Activated T-helper 1 cell treated with anti-CD3 and anti-CD28 coated beads, Interleukin-12 subunit alpha, Interleukin-12 subunit beta, Interleukin-2, Interleukin-4 antibody, amounts not matched to agents 30 ng/mL and 10 ng/mL and 1 ng/mL, durations not matched to agents 14 hours and 24 hours and 36 hours (primary cell): ENCODE measurements around the gene CCDC47. TPM values are rescaled to one million over a fixed set of nuclear protein-coding genes. Genes with fewer than 3 reads are reported as not detected.
"Not testable (repeated sequence)": the region's sequence is repeated elsewhere in the genome, so short reads cannot be mapped to it uniquely, and the experiment has no call there.

Experiments used
- DNase-seq: peaks from one replicate; pipeline ENCODE4 v3.0.0; 2021; ENCODE audit warnings: low spot score
- H3K27ac Mint-ChIP-seq: one replicate; pipeline ENCODE4 v1.8.0; 2021; ENCODE audit warnings: mild to moderate bottlenecking, mixed read lengths
- H3K27me3 Mint-ChIP-seq: one replicate; pipeline ENCODE4 v1.8.0; 2022; ENCODE audit warnings: mild to moderate bottlenecking, moderate library complexity, mixed read lengths; ENCODE audit not compliant: insufficient read depth
- H3K36me3 Mint-ChIP-seq: one replicate; pipeline ENCODE4 v1.8.0; 2021; ENCODE audit warnings: low read depth, mixed read lengths
- H3K4me1 Mint-ChIP-seq: one replicate; pipeline ENCODE4 v1.8.0; 2021; ENCODE audit warnings: low read depth, mixed read lengths
- H3K4me3 Mint-ChIP-seq: one replicate; pipeline ENCODE4 v1.8.0; 2021; ENCODE audit warnings: mild to moderate bottlenecking, moderate library complexity, mixed read lengths
- H3K9me3 Mint-ChIP-seq: one replicate; pipeline ENCODE4 v1.8.0; 2021; ENCODE audit warnings: mixed read lengths
- intact Hi-C: fragments of 100-400 bp; cut with micrococcal nuclease; formaldehyde crosslinking; loops from one replicate; pipeline ENCODE4 v1.15.1; 2024
- total RNA-seq: library from RNA; stranded (reverse); gene quantifications from 2 replicates; pipeline ENCODE4 v1.2.3, GENCODE V29; 2022

CCDC47 gene
- total RNA-seq, 1 donor from 2014 or later: 74.8 TPM

GRCh38 chr17:63741408-63742173 lies 31.8 kb downstream of the CCDC47 start, which contains the start of gene STRADA:
TSS of gene STRADA (minus strand) at chr17:63741799. CDS start at chr17:63728369, 13,430 bp downstream.
- Mint-ChIP-seq H3K4me1 (peaks cover 25% of the 10 kb centered on the region), H3K4me3 (peak within 1 kb of the TSS; percentile 98), H3K27me3 (no peaks in the 10 kb centered on the region), H3K36me3 (peaks cover 20% of the 10 kb centered on the region), H3K27ac (peak within 1 kb of the TSS; percentile 97), H3K9me3 (no peaks in the 10 kb centered on the region)
- peak; percentile 99 for DNase-seq
- intact Hi-C loops: loop anchor here (1.0 to 10.0 kb wide), 9 partner anchors 11 to 1677 kb away; partner anchors contain the start of genes CCDC47, DCAF7, FTSJ3 and MAP3K3

DNA sequence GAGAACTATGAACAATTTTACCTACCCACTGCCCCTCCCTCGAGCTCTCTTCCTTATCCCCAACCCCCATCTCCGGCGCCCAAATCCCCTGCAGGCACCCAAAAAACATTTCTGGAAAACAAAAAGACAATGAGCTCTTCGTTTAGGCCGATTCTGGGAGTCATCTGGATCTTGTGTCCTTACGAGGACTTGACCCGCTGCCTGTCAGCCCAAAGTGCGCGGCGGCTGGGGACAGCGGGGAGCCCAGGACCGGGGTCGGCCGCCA lies 32.3 kb downstream of the CCDC47 start:
- Mint-ChIP-seq H3K4me3 (peak overlapping the region; percentile 98), H3K9me3 (no peaks in the 10 kb centered on the region), H3K27ac (peak overlapping the region; percentile 97), H3K27me3 (no peaks in the 10 kb centered on the region), H3K36me3 (peaks cover 17% of the 10 kb centered on the region), H3K4me1 (peaks cover 25% of the 10 kb centered on the region)
- DNase-seq: no peak
- intact Hi-C loops: loop anchor here (1.0 to 10.0 kb wide), 9 partner anchors 11 to 1676 kb away; partner anchors contain the start of genes CCDC47, DCAF7, FTSJ3 and MAP3K3

DNA sequence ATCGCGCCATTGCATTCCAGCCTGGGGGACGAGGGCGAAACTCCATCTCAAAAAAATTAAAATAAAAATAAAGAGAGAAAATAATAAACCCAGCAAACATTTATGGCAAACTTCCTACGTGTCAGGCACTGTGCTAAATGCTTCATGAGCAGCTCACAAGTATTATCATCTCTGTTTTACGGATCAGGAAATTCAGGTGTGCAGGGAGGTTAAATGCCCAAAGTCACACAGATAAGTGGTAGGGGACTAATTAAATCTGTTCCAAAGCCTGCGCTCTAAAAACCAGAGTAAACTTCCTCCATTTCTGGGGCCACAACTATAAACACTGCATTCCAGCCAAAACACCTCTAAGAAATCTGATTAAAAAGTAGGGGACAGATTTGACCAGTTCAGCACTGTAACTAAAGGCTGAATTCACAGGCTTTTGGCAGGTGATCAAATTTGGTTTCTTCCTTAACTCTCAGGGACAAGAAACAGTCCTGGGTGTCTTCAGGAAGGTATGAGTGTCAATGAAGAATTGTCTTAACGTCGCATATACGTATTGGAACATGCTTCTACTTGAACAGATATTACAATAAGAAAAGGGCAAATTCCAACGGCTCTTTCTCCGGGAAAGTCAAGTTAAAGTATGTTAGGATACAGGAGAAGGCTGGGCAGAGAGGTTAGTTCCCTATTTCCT lies 32.8 kb downstream of the CCDC47 start:
- Mint-ChIP-seq H3K9me3 (no peaks in the 10 kb centered on the region), H3K27ac (peak overlapping the region; percentile 97), H3K4me1 (peaks cover 25% of the 10 kb centered on the region), H3K4me3 (peak overlapping the region; percentile 98), H3K36me3 (peaks cover 13% of the 10 kb centered on the region), H3K27me3 (no peaks in the 10 kb centered on the region)
- DNase-seq: no peak
- intact Hi-C loops: loop anchor here (1.0 to 10.0 kb wide), 9 partner anchors 12 to 1676 kb away; partner anchors contain the start of genes CCDC47, DCAF7, FTSJ3 and MAP3K3

DNA sequence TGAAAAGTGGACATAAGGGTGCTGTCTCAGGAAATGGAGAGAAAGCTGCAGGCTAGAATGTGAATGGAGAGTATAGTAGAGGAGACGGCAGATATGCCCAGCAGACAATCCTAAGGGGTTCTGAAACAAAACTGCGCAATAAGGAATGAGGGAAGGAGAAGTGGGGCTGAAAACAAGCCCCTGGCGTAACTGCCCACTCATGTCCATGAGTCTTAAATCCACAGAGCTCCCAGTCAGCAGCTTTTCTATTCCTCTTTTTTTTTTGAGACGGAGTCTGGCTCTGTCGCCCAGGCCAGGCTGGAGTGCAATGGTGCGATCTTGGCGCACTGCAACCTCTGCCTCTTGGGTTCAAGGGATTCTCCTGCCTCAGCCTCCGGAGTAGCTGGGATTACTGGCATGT lies 37.7 kb downstream of the CCDC47 start:
- peaks cover 6% of the 10 kb centered on the region for H3K36me3 Mint-ChIP-seq
- H3K27ac Mint-ChIP-seq: no peak overlapping the region
- DNase-seq: no peak
- no peak overlapping the region for H3K4me3 Mint-ChIP-seq
- peaks cover 14% of the 10 kb centered on the region for H3K4me1 Mint-ChIP-seq
- H3K9me3 Mint-ChIP-seq: no peaks in the 10 kb centered on the region
- no peaks in the 10 kb centered on the region for H3K27me3 Mint-ChIP-seq
- intact Hi-C loops: no loop called here

GRCh38 chr17:63722403-63722802 lies 51.0 kb downstream of the CCDC47 start:
- Mint-ChIP-seq H3K27me3 (no peaks in the 10 kb centered on the region), H3K27ac (no peak overlapping the region), H3K9me3 (no peaks in the 10 kb centered on the region), H3K4me1 (no peaks in the 10 kb centered on the region), H3K4me3 (no peak overlapping the region), H3K36me3 (peaks cover 31% of the 10 kb centered on the region)
- intact Hi-C loops: no loop called here
- DNase-seq: no peak

DNA sequence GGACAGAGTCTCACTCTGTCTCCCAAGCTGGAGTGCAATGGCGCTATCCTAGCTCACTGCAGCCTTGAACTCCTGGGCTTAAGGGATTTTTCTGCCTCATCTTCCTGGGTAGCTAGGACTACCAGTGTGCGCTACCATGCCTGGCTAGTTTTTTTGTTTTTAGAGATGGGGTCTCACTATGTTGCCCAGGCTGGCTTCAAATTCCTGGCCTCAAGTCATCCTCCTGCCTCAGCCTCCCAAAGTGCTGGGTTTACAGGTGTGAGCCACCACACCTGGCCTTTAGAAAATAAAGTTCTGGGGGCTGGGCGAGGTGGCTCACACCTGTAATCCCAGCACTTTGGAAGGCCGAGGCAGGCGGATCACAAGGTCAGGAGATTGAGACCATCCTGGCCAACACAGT lies 53.2 kb downstream of the CCDC47 start:
- intact Hi-C loops, DNase-seq, H3K4me3 Mint-ChIP-seq, H3K27me3 Mint-ChIP-seq, H3K4me1 Mint-ChIP-seq, H3K9me3 Mint-ChIP-seq, H3K27ac Mint-ChIP-seq: not testable (repeated sequence)
- H3K36me3 Mint-ChIP-seq: peaks cover 27% of the 10 kb centered on the region

DNA sequence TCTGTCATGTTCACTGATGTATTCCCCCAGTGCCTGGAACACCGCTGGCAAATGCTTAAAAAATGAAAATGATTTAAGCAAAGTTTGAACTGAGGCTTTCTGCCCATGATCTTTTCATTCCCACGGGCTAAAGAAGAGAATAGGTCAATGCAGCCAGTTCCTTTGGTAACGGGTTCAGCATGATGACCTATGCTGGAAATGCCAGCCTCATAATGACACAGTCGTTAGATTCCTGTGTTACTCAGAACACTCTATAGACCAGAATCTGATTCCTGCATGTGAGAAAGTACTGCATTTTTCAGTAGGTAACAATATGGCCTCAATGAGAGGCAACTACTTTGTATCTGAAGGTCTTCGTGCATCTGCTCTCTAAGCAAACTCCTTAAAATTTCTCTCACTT lies 54.4 kb downstream of the CCDC47 start:
- intact Hi-C loops: no loop called here
- no peak overlapping the region for H3K4me3 Mint-ChIP-seq
- no peaks in the 10 kb centered on the region for H3K4me1 Mint-ChIP-seq
- H3K27me3 Mint-ChIP-seq: no peaks in the 10 kb centered on the region
- no peak overlapping the region for H3K27ac Mint-ChIP-seq
- DNase-seq: no peak
- H3K36me3 Mint-ChIP-seq: peaks cover 26% of the 10 kb centered on the region
- H3K9me3 Mint-ChIP-seq: no peaks in the 10 kb centered on the region

GRCh38 chr17:63716426-63716825 lies 57.0 kb downstream of the CCDC47 start:
- H3K27me3 Mint-ChIP-seq: no peaks in the 10 kb centered on the region
- no peaks in the 10 kb centered on the region for H3K4me1 Mint-ChIP-seq
- H3K4me3 Mint-ChIP-seq: no peak overlapping the region
- no peak for DNase-seq
- intact Hi-C loops: no loop called here
- H3K27ac Mint-ChIP-seq: no peak overlapping the region
- H3K9me3 Mint-ChIP-seq: no peaks in the 10 kb centered on the region
- peaks cover 20% of the 10 kb centered on the region for H3K36me3 Mint-ChIP-seq

DNA sequence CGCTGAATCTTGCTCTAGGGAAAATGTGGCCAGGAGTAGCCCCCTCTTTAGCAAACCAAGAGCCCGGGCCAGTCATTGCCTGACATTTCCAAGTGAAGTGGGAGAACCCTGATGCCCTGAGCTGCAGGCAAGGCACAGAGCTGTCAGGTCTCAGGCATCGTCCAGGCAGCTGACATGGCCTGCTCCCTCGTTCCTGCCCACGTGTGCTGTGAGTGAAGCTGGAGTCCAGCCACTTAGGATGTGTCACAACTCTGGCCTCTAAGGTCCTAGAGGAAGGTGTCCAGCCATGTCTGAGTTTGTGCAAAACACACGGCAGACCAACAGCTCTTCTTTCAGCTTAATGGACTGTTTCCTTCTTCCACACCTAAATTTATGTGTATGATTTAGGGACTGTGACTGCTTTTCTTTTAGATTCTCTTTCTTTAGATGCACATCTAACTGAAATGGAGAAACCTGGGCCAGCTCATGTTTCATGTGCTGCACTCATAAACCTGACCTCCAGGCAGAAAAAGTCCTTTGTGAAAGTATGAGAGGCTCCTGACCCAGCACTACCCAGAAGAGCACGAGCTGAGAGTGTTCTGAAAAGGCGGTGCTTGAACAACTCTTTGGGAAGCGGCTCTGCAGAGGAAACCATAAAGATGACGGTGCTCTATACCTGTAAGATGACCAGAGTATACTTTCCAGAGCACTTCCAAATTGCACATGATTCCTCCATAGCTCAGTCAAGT lies 58.7 kb downstream of the CCDC47 start:
- H3K36me3 Mint-ChIP-seq: peaks cover 20% of the 10 kb centered on the region
- peaks cover 6% of the 10 kb centered on the region for H3K4me1 Mint-ChIP-seq
- intact Hi-C loops: no loop called here
- no peak for DNase-seq
- no peak overlapping the region for H3K4me3 Mint-ChIP-seq
- no peaks in the 10 kb centered on the region for H3K9me3 Mint-ChIP-seq
- no peak overlapping the region for H3K27ac Mint-ChIP-seq
- no peaks in the 10 kb centered on the region for H3K27me3 Mint-ChIP-seq

- peak overlapping the region; percentile 31 for H3K4me3 Mint-ChIP-seq
Measured at GRCh38 chr17:63709110-63709509, 64.3 kb downstream of the CCDC47 start.

DNA sequence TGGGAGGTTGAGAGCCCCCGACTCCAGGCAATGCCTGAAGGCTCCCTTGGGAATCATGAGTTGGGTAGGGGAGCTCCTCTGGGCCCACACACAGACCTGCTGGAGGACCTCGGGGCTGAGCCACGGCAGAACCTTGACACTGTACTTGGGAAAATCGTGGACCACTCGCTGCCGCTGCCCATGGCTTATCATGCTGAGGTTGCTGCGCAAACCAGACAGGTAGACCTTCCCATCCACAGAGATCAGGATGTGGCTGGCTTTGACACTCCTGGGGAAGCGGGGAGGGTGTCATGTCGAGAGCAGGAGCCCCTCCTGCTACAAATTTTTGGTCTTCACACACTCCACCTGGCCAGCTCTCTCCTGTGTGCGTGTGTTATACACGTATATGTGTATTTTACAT lies 66.2 kb downstream of the CCDC47 start:
- no peaks in the 10 kb centered on the region for H3K27me3 Mint-ChIP-seq
- no peak for DNase-seq
- H3K36me3 Mint-ChIP-seq: peaks cover 32% of the 10 kb centered on the region
- peak overlapping the region; percentile 5 for H3K4me3 Mint-ChIP-seq
- no peaks in the 10 kb centered on the region for H3K9me3 Mint-ChIP-seq
- intact Hi-C loops: no loop called here
- H3K27ac Mint-ChIP-seq: peak overlapping the region; percentile 23
- H3K4me1 Mint-ChIP-seq: peaks cover 63% of the 10 kb centered on the region

More at GRCh38 chr17:63709110-63709509, 64.3 kb downstream of the CCDC47 start:
- H3K27ac Mint-ChIP-seq: peak overlapping the region; percentile 15
- no peaks in the 10 kb centered on the region for H3K27me3 Mint-ChIP-seq
- peaks cover 19% of the 10 kb centered on the region for H3K36me3 Mint-ChIP-seq
- no peak for DNase-seq
- H3K4me1 Mint-ChIP-seq: peaks cover 43% of the 10 kb centered on the region
- intact Hi-C loops: no loop called here
- no peaks in the 10 kb centered on the region for H3K9me3 Mint-ChIP-seq

DNA sequence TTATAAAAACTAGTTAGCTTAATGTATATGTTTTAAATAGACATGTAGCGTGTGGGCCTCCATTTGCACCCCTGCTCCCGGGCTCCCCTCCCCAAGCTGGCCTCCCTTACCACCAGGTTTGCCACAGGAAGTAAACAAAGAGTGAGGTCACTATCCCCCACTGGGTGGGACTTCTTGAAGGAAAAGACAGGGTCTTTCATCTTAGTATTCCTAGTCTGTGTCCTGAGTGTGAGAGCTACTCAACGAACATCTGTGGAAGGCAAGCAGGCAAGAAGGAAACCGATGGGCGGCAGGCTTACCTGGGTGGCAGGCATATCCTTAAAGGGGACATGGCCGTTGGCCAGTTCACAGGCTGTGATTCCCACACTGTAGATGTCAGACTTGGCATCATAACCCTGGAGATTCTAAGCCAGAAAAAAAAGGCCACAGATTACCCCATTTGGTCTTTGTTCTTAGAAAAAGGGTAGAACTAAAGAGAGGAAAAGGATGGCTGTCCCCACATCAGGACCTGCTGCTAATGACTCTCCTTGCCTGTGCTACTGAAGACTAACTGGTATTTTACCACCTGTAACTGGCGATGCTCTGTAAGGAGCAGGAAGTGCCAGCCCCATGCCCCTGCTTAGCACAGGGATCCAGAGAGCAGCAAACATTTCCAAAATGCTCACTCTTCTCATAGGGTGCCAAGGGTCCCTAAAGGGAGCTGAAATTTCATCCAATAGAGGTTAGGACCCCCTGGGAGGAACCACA lies 66.9 kb downstream of the CCDC47 start:
- peak overlapping the region; percentile 40 for H3K27ac Mint-ChIP-seq
- H3K9me3 Mint-ChIP-seq: no peaks in the 10 kb centered on the region
- DNase-seq: no peak
- H3K4me3 Mint-ChIP-seq: peak overlapping the region; percentile 51
- H3K36me3 Mint-ChIP-seq: peaks cover 32% of the 10 kb centered on the region
- no peaks in the 10 kb centered on the region for H3K27me3 Mint-ChIP-seq
- H3K4me1 Mint-ChIP-seq: peaks cover 69% of the 10 kb centered on the region
- intact Hi-C loops: no loop called here
